ENCODE results near the gene CAPN11.

CAPN11 gene

GRCh38 chr6:44203955-44204354, 45.3 kb downstream of the CAPN11 start:
- TF ChIP-seq ZBTB8A (tag by site-specific recombination; IDR thresholded peaks at IDR 0.05) = no peak
- TF ChIP-seq ZNF600 (tag by site-specific recombination; IDR thresholded peaks at IDR 0.05) = no peak
- no peak for TF ChIP-seq SALL2 (tag by site-specific recombination; IDR thresholded peaks at IDR 0.05; ENCODE audit: borderline replicate concordance)
- no peak for TF ChIP-seq ZNF596 (tag by site-specific recombination; IDR thresholded peaks at IDR 0.05)
- no peak for TF ChIP-seq MZF1 (tag by site-specific recombination; IDR thresholded peaks at IDR 0.05; ENCODE audit: borderline replicate concordance)
- no peak for TF ChIP-seq PRDM1 (tag by site-specific recombination; IDR thresholded peaks at IDR 0.05)
- no peak for TF ChIP-seq ZNF561 (tag by site-specific recombination; IDR thresholded peaks at IDR 0.05; ENCODE audit: borderline replicate concordance)
- TF ChIP-seq IKZF3 (tag by site-specific recombination; IDR thresholded peaks at IDR 0.05) = no peak
- no peak for TF ChIP-seq BCL11B (tag by site-specific recombination; IDR thresholded peaks at IDR 0.05; ENCODE audit: low read depth)
- TF ChIP-seq ZNF544 (tag by site-specific recombination; IDR thresholded peaks at IDR 0.05) = no peak
- TF ChIP-seq ZNF670 (tag by site-specific recombination; IDR thresholded peaks at IDR 0.05; ENCODE audit: low read depth) = no peak
- no peak for TF ChIP-seq ZNF311 (tag by site-specific recombination; IDR thresholded peaks at IDR 0.05; ENCODE audit: borderline replicate concordance)
- TF ChIP-seq ZNF624 (tag by site-specific recombination; IDR thresholded peaks at IDR 0.05) = no peak
- no peak for TF ChIP-seq ZNF214 (tag by site-specific recombination; IDR thresholded peaks at IDR 0.05; ENCODE audit: borderline replicate concordance)
- no peak for TF ChIP-seq ZNF692 (tag by site-specific recombination; IDR thresholded peaks at IDR 0.05)
- ChIA-PET POLR2A (interaction anchor here (0.9 kb wide), 1 partner anchor 43 kb away, joined by 3 read pairs; the partner anchor contains the start of gene HSP90AB1), CTCF (interaction anchor here (0.8 to 1.5 kb wide), 5 partner anchors 16 to 31 kb away, joined by 3 to 7 read pairs (median 3); no protein-coding TSS in a partner anchor)
- H3K4me1 ChIP-seq (ENCODE audit: control insufficient read depth, insufficient read depth, low read length) = no peaks in the 10 kb centered on the region
- H3K9me3 ChIP-seq (ENCODE audit: control insufficient read depth, insufficient read depth, low read depth, low read length) = no peaks in the 10 kb centered on the region
- H3K27ac ChIP-seq (ENCODE audit: extremely low read depth, low read depth, low read length) = no peak overlapping the region
- no peaks in the 10 kb centered on the region for H3K36me3 ChIP-seq (ENCODE audit: control insufficient read depth in 2 of 2, insufficient read depth in 1 of 2, low read length in 2 of 2)
- H3K4me3 ChIP-seq (ENCODE audit: low read depth, low read length) = no peak overlapping the region

- no peaks in the 10 kb centered on the region for H3K9me3 ChIP-seq (ENCODE audit: control insufficient read depth, insufficient read depth, low read depth, low read length)
- no peak for TF ChIP-seq ZNF529 (tag by site-specific recombination; IDR thresholded peaks at IDR 0.05; ENCODE audit: insufficient replicate concordance)
- no peak for TF ChIP-seq ZSCAN5A (tag by site-specific recombination; IDR thresholded peaks at IDR 0.05)
- no peak for TF ChIP-seq ZFP41 (tag by site-specific recombination; IDR thresholded peaks at IDR 0.05; ENCODE audit: borderline replicate concordance)
- TF ChIP-seq ZNF571 (tag by site-specific recombination; IDR thresholded peaks at IDR 0.05) = no peak
- H3K36me3 ChIP-seq (ENCODE audit: control insufficient read depth in 2 of 2, insufficient read depth in 1 of 2, low read length in 2 of 2) = no peaks in the 10 kb centered on the region
- H3K27ac ChIP-seq (ENCODE audit: extremely low read depth, low read depth, low read length) = no peak overlapping the region
- CTCF ChIA-PET = interaction anchor here (0.6 to 1.9 kb wide), 5 partner anchors 11 to 60 kb away, joined by 3 to 8 read pairs (median 5); no protein-coding TSS in a partner anchor
- H3K4me3 ChIP-seq (ENCODE audit: low read depth, low read length) = no peak overlapping the region
- no peaks in the 10 kb centered on the region for H3K4me1 ChIP-seq (ENCODE audit: control insufficient read depth, insufficient read depth, low read length)
- POLR2A ChIA-PET = interaction anchor here (0.6 kb wide), 1 partner anchor 431 kb away, joined by 3 read pairs; no protein-coding TSS in a partner anchor
These were observed 49.3 kb downstream of the CAPN11 start for GRCh38 chr6:44207966-44208365.

- Histone ChIP-seq H3K36me3 (ENCODE audit: control insufficient read depth in 2 of 2, insufficient read depth in 1 of 2, low read length in 2 of 2) (no peaks in the 10 kb centered on the region), H3K4me3 (ENCODE audit: low read depth, low read length) (no peak overlapping the region), H3K4me1 (ENCODE audit: control insufficient read depth, insufficient read depth, low read length) (no peaks in the 10 kb centered on the region), H3K27ac (ENCODE audit: extremely low read depth, low read depth, low read length) (no peak overlapping the region), H3K9me3 (ENCODE audit: control insufficient read depth, insufficient read depth, low read depth, low read length) (no peaks in the 10 kb centered on the region)
- ChIA-PET POLR2A (interaction anchor here (0.6 kb wide), 1 partner anchor 27 kb away, joined by 3 read pairs; no protein-coding TSS in a partner anchor), CTCF (interaction anchor here (0.6 kb wide), 1 partner anchor 28 kb away, joined by 3 read pairs; no protein-coding TSS in a partner anchor)
- TF ChIP-seq GLIS1 (tag by site-specific recombination; IDR thresholded peaks at IDR 0.05) (no peak), ZNF19 (tag by site-specific recombination; IDR thresholded peaks at IDR 0.05; ENCODE audit: low read depth) (no peak), ZNF175 (tag by site-specific recombination; IDR thresholded peaks at IDR 0.05) (no peak), ZNF391 (tag by site-specific recombination; IDR thresholded peaks at IDR 0.05; ENCODE audit: borderline replicate concordance, low read depth) (no peak)
These were observed 52.7 kb downstream of the CAPN11 start for GRCh38 chr6:44211284-44211683.

All from HEK293 (cell line).